Stimulated activated CD4-positive, alpha-beta T cell treated with anti-CD3 and anti-CD28 coated beads, TNF-alpha, amount 100 ng/mL, for 4 hours (primary cell): ENCODE results near the gene TSPEAR.

Experiments used
- DNase-seq, 3 experiments: peaks; one replicate each; pipeline ENCODE4 v3.0.0-alpha.2; 2020; ENCODE audit warnings: low read depth in 3 of 3

TSPEAR gene

GRCh38 chr21:44548381-44548780, 163.0 kb downstream of the TSPEAR start:
- no peak for DNase-seq

- peak in 1 of 3 experiments; percentile 10 for DNase-seq
Observed at GRCh38 chr21:44547656-44548331, 163.6 kb downstream of the TSPEAR start.

GRCh38 chr21:44544566-44544965, 166.8 kb downstream of the TSPEAR start:
- DNase-seq: no peak

GRCh38 chr21:44542716-44543115, 168.7 kb downstream of the TSPEAR start:
- no peak for DNase-seq

GRCh38 chr21:44540741-44541288, 170.6 kb downstream of the TSPEAR start:
- no peak for DNase-seq

- no peak for DNase-seq
Observed at GRCh38 chr21:44539991-44540666, 171.2 kb downstream of the TSPEAR start, which contains the start of gene KRTAP10-1. TSS of gene KRTAP10-1 (minus strand) at chr21:44540195. CDS start at chr21:44540150, 45 bp downstream.

- no peak for DNase-seq
Observed at GRCh38 chr21:44539046-44539445, 172.3 kb downstream of the TSPEAR start.

GRCh38 chr21:44537930-44538911, 173.2 kb downstream of the TSPEAR start:
- DNase-seq: no peak

GRCh38 chr21:44535963-44536362, 175.4 kb downstream of the TSPEAR start:
- DNase-seq: no peak

GRCh38 chr21:44534688-44535087, 176.7 kb downstream of the TSPEAR start:
- DNase-seq: no peak

GRCh38 chr21:44533891-44534627, 177.3 kb downstream of the TSPEAR start:
- DNase-seq: no peak

- DNase-seq: no peak
Observed at GRCh38 chr21:44533121-44533890, 178.1 kb downstream of the TSPEAR start.

- DNase-seq: no peak
Observed at GRCh38 chr21:44532712-44533111, 178.7 kb downstream of the TSPEAR start.

GRCh38 chr21:44531606-44532564, 179.5 kb downstream of the TSPEAR start:
- no peak for DNase-seq

- no peak for DNase-seq
Observed at GRCh38 chr21:44530903-44531605, 180.3 kb downstream of the TSPEAR start.

- no peak for DNase-seq
Observed at GRCh38 chr21:44530221-44530902, 181.0 kb downstream of the TSPEAR start.

- no peak for DNase-seq
Observed at GRCh38 chr21:44529503-44530125, 181.8 kb downstream of the TSPEAR start.
